Adipocyte (in vitro differentiated cells): ENCODE data around the gene STARD3NL.
"Not testable (repeated sequence)": the region's sequence is repeated elsewhere in the genome, so short reads cannot be mapped to it uniquely, and the experiment has no call there.

Source experiments
- DNase-seq: peaks from one replicate; pipeline ENCODE4 v3.0.0-alpha.2; 2015; ENCODE audit warnings: low read depth
- H3K27me3 ChIP-seq: replicated peaks from 2 replicates; pipeline ENCODE4 v1.7.0; 2013; ENCODE audit warnings: mild to moderate bottlenecking, low read length, moderate library complexity; ENCODE audit not compliant: control insufficient read depth, insufficient read depth
- H3K36me3 ChIP-seq: 2 replicates; pipeline ENCODE4 v1.7.0; 2013; ENCODE audit warnings: low read length, mild to moderate bottlenecking, moderate library complexity; ENCODE audit not compliant: control insufficient read depth, insufficient read depth, severe bottlenecking
- H3K4me1 ChIP-seq: 2 replicates; pipeline ENCODE4 v1.7.0; 2013; ENCODE audit warnings: mild to moderate bottlenecking, low read length, moderate library complexity; ENCODE audit not compliant: control insufficient read depth, insufficient read depth
- H3K4me3 ChIP-seq: 2 replicates; pipeline ENCODE4 v1.7.0; 2013; ENCODE audit warnings: mild to moderate bottlenecking, low read length, moderate library complexity
- H3K9ac ChIP-seq: 2 replicates; pipeline ENCODE4 v1.7.0; 2013; ENCODE audit warnings: mild to moderate bottlenecking, low read length, moderate library complexity
- H3K9me3 ChIP-seq: 2 replicates; pipeline ENCODE4 v1.7.0; 2013; ENCODE audit warnings: mild to moderate bottlenecking, low read length, moderate library complexity; ENCODE audit not compliant: control insufficient read depth

Gene STARD3NL

GRCh38 chr7:38224392-38224791 is 46.3 kb downstream of the STARD3NL start:
- H3K4me1 ChIP-seq, result peaks cover 10% of the 10 kb centered on the region
- H3K9ac ChIP-seq, result no peak overlapping the region
- no peaks in the 10 kb centered on the region for H3K9me3 ChIP-seq
- peaks cover 41% of the 10 kb centered on the region for H3K36me3 ChIP-seq
- no peaks in the 10 kb centered on the region for H3K27me3 ChIP-seq
- peak; percentile 42 for DNase-seq
- no peak overlapping the region for H3K4me3 ChIP-seq

DNA sequence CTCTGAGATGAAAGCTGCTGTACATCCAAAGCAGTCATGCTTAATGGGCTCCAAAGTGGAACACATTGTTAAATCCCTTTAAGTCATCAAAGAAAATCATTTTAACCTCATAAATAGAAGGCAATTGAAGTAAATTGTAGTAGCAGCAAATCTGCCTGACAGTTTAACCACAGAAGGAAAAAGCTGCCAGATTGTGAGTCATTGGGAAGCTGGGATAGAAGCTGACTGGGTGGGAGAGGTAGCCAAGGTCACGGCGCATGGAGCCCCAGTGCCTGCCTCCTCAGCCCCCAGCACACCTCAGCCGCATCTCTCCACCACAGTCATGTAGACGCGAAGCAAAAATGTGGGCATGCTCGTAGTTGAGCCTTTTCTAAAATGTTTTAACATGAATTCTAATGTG is 51.3 kb downstream of the STARD3NL start:
- H3K9ac ChIP-seq, result no peak overlapping the region
- no peaks in the 10 kb centered on the region for H3K4me1 ChIP-seq
- DNase-seq, result no peak
- H3K27me3 ChIP-seq, result no peaks in the 10 kb centered on the region
- no peak overlapping the region for H3K4me3 ChIP-seq
- H3K9me3 ChIP-seq, result no peaks in the 10 kb centered on the region
- peaks cover 27% of the 10 kb centered on the region for H3K36me3 ChIP-seq

- Histone ChIP-seq H3K27me3 (no peaks in the 10 kb centered on the region), H3K4me3 (no peak overlapping the region), H3K9ac (no peak overlapping the region), H3K4me1 (no peaks in the 10 kb centered on the region), H3K9me3 (no peaks in the 10 kb centered on the region), H3K36me3 (peaks cover 27% of the 10 kb centered on the region)
- DNase-seq, result no peak
These were observed 52.0 kb downstream of the STARD3NL start for GRCh38 chr7:38229884-38230642.

DNA sequence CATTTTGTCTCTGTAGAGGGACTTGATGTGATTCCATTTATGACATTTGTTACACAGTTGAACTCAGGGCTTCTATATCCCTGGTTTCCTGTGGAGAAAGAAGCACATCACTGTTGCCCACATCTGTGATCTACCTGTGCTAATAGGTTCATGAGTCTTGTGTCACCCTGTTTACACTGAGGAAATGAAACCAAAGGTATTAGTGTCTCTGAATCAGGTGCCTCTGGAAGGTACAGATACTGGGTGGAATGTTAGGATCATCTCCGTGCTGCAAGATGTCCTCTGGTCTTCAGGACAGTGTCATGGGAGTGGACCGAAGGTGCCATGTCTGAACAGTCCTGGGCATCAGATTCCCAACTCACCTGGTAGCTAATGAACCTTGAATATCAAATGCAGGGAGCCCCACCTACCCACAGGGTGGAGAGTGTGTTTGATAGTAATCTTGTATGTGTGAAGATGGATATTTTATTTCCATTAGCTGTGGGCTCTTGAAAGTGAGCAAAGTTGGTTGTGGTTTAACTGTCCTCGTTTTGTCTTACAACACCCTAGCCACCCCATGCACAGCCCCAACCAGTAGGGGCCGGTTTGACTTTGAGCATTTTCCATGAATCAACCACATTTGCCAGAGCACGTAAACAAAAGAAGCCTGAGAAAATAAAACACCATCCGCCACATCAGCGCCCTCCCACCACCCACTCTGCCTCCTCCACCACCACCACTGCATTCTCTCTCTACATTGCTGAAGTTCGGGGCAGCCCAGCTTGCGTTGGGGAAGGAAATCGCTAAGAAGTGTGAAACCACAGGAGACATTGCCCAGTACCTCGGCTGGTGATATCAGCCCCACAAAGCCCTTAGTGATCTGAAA is 54.7 kb downstream of the STARD3NL start:
- peaks cover 24% of the 10 kb centered on the region for H3K36me3 ChIP-seq
- H3K9me3 ChIP-seq, result no peaks in the 10 kb centered on the region
- no peak overlapping the region for H3K9ac ChIP-seq
- H3K27me3 ChIP-seq, result no peaks in the 10 kb centered on the region
- DNase-seq, result no peak
- H3K4me1 ChIP-seq, result no peaks in the 10 kb centered on the region
- H3K4me3 ChIP-seq, result no peak overlapping the region

GRCh38 chr7:38234759-38235158 is 56.7 kb downstream of the STARD3NL start:
- not testable (repeated sequence) for H3K4me1 ChIP-seq, DNase-seq, H3K9ac ChIP-seq, H3K9me3 ChIP-seq, H3K36me3 ChIP-seq, H3K4me3 ChIP-seq, H3K27me3 ChIP-seq

GRCh38 chr7:38235606-38236005 is 57.6 kb downstream of the STARD3NL start:
- Histone ChIP-seq H3K9ac (no peak overlapping the region), H3K27me3 (no peaks in the 10 kb centered on the region), H3K36me3 (no peaks in the 10 kb centered on the region), H3K4me1 (no peaks in the 10 kb centered on the region), H3K4me3 (no peak overlapping the region), H3K9me3 (no peaks in the 10 kb centered on the region)
- no peak for DNase-seq

- H3K27me3 ChIP-seq, DNase-seq, H3K4me1 ChIP-seq, H3K9me3 ChIP-seq, H3K36me3 ChIP-seq, H3K4me3 ChIP-seq, H3K9ac ChIP-seq: not testable (repeated sequence)
These were observed 61.1 kb downstream of the STARD3NL start for GRCh38 chr7:38239129-38239528.

DNA sequence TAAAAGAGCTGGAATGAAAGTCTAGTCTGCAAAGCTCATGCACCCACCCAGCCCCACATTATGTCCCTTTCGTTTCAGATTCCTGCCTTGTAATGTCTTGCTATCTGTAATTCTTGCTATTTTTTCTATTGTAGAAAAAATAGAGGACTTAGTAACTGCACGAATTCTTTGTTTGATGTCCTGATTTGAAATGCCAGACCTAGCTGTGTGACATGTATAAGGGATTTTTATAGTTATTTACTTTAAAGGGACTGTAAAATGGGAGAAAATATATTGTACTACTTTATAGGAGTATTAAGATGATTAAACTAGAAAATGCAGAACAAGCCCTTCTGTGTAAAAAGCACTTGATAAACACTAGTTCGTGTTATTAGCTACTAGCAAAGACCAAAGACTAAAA is 63.0 kb downstream of the STARD3NL start:
- no peak overlapping the region for H3K9ac ChIP-seq
- H3K36me3 ChIP-seq, result no peaks in the 10 kb centered on the region
- H3K4me1 ChIP-seq, result peaks cover 7% of the 10 kb centered on the region
- H3K4me3 ChIP-seq, result no peak overlapping the region
- no peaks in the 10 kb centered on the region for H3K27me3 ChIP-seq
- DNase-seq, result no peak
- H3K9me3 ChIP-seq, result no peaks in the 10 kb centered on the region

DNA sequence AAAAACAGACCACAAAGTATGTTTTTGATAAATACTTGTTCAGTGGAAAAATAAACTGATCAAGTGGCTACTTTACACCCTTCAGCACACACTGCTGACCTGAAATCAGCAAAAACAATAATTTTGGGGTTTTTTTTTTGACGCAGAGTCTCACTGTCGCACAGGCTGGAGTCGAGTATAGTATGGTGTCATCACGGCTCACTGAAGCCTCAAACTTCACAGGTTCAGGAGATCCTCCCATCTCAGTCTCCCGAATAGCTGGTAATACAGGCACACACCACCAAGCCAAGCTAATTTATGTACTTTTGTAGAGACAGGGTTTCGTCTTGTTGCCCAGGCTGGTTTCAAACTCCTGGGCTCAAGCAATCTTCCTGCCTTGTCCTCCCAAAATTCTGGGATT is 64.8 kb downstream of the STARD3NL start:
- Histone ChIP-seq H3K9ac (no peak overlapping the region), H3K9me3 (no peaks in the 10 kb centered on the region), H3K4me3 (no peak overlapping the region), H3K36me3 (no peaks in the 10 kb centered on the region), H3K27me3 (no peaks in the 10 kb centered on the region), H3K4me1 (peaks cover 7% of the 10 kb centered on the region)
- DNase-seq, result no peak

DNA sequence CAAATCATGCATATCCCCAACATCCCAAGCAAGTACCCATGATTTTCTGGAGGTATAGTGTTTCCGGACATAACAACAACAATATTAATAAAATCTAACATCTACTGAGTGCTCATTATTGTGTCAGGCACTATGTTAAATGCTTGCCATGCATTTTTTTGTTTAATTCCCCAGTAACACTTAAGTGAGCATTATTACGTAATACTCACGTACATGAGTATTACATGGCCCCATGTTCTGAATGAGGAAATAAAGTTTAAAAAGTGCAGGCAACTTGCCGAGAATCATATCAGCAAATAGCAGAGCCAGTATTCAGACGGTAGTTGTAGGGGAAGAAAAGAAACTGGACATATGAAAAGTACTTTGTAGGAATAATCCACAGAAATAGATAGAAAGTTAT is 65.3 kb downstream of the STARD3NL start:
- not testable (repeated sequence) for H3K36me3 ChIP-seq, H3K9ac ChIP-seq, H3K9me3 ChIP-seq, H3K27me3 ChIP-seq, H3K4me1 ChIP-seq, H3K4me3 ChIP-seq
- DNase-seq, result peak; percentile 32

GRCh38 chr7:38244516-38244915 is 66.5 kb downstream of the STARD3NL start:
- H3K9me3 ChIP-seq, result no peaks in the 10 kb centered on the region
- no peak overlapping the region for H3K9ac ChIP-seq
- no peak for DNase-seq
- peaks cover 7% of the 10 kb centered on the region for H3K4me1 ChIP-seq
- H3K27me3 ChIP-seq, result no peaks in the 10 kb centered on the region
- no peak overlapping the region for H3K4me3 ChIP-seq
- no peaks in the 10 kb centered on the region for H3K36me3 ChIP-seq
